Epithelial cell of esophagus (primary cell): ENCODE measurements around the gene ATP2B3.

Source experiments
- DNase-seq: peaks from one replicate; pipeline ENCODE4 v3.0.0; 2010; ENCODE audit warnings: low read depth
- H3K4me3 ChIP-seq: 2 replicates; pipeline ENCODE4 v1.5.1; 2011; ENCODE audit warnings: mild to moderate bottlenecking, low read length, control low read depth
- CTCF ChIP-seq: IDR thresholded peaks from 2 replicates; pipeline ENCODE4 v1.5.1; 2011; ENCODE audit warnings: low read depth, mild to moderate bottlenecking, low read length, control low read depth, inconsistent platforms; ENCODE audit not compliant: insufficient read depth; ENCODE audit errors: missing control alignments

The ATP2B3 gene

GRCh38 chrX:153621949-153622598 is 104.6 kb downstream of the ATP2B3 start:
- DNase-seq, result no peak
- H3K4me3 ChIP-seq, result no peak overlapping the region
- no peak for TF ChIP-seq CTCF

GRCh38 chrX:153622661-153623309 is 105.3 kb downstream of the ATP2B3 start:
- no peak for TF ChIP-seq CTCF
- H3K4me3 ChIP-seq, result no peak overlapping the region
- DNase-seq, result no peak

- DNase-seq, result no peak
- TF ChIP-seq CTCF, result no peak
- H3K4me3 ChIP-seq, result no peak overlapping the region
These were observed 106.0 kb downstream of the ATP2B3 start for GRCh38 chrX:153623310-153624029.

- TF ChIP-seq CTCF, result no peak
- DNase-seq, result no peak
- no peak overlapping the region for H3K4me3 ChIP-seq
These were observed 107.0 kb downstream of the ATP2B3 start for GRCh38 chrX:153624196-153625091.

GRCh38 chrX:153625271-153626024 is 108.0 kb downstream of the ATP2B3 start:
- TF ChIP-seq CTCF, result no peak
- no peak for DNase-seq
- H3K4me3 ChIP-seq, result no peak overlapping the region

GRCh38 chrX:153626025-153626633 is 108.7 kb downstream of the ATP2B3 start:
- H3K4me3 ChIP-seq, result no peak overlapping the region
- DNase-seq, result no peak
- TF ChIP-seq CTCF, result no peak
